ENCODE results near the gene GPN2.

GPN2 gene

DNA sequence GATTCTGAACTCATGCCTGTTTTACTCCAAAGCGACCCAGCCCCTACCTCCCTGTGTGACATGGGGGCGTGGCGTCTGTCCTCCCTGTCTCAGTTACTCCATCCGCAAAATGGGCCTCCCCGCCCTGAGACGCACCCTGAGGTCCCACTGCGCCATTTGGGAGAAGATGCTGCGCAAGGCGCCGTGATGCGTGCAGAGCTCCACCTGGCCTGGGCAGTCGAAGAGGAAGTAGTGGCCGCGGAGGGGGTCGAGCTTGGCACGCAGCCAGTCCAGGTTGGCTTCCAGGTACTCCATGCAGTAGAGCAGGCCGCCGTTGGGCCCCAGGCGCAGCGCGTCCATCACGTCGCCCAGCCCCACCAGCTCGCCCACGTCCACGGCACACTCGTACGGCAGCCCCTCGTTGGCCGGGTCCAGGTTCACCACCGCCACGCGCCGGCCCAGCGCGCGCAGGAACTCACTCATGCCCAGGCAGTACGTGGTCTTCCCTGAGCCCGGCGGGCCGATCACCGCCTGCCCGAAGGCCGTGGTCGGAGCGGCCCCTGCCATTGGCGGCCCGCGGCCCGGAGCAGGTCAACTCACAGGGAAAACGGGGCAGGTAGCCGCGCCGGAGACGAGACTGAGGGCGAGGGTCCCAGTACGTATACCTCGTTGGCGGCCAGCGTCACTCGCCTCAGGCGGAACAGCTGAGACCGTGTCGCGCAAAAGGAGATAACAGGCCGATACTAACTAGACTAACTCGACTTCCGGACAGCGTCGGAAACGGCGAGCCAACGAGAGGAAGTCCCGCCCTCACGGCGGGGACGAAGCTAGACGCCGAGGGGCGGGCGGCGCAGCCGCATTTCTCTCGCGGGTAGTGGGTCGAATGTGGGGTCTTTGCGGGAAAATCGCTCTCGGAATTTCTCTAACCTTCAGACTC, at the start of gene GPN2 (continued):
- TF ChIP-seq, protein P1, sequence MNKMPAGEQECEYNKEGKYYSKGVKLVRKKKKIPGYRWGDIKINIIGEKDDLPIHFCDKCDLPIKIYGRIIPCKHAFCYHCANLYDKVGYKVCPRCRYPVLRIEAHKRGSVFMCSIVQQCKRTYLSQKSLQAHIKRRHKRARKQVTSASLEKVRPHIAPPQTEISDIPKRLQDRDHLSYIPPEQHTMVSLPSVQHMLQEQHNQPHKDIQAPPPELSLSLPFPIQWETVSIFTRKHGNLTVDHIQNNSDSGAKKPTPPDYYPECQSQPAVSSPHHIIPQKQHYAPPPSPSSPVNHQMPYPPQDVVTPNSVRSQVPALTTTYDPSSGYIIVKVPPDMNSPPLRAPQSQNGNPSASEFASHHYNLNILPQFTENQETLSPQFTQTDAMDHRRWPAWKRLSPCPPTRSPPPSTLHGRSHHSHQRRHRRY (tag by site-specific recombination; IDR thresholded peaks at IDR 0.05): no peak
- TF ChIP-seq, protein P2, sequence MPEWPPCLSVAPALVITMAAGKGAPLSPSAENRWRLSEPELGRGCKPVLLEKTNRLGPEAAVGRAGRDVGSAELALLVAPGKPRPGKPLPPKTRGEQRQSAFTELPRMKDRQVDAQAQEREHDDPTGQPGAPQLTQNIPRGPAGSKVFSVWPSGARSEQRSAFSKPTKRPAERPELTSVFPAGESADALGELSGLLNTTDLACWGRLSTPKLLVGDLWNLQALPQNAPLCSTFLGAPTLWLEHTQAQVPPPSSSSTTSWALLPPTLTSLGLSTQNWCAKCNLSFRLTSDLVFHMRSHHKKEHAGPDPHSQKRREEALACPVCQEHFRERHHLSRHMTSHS (tag by site-specific recombination; IDR thresholded peaks at IDR 0.05): no peak
- peak; percentile 89 for TF ChIP-seq SP2 (tag by site-specific recombination; IDR thresholded peaks at IDR 0.05)
- TF ChIP-seq, protein P3, sequence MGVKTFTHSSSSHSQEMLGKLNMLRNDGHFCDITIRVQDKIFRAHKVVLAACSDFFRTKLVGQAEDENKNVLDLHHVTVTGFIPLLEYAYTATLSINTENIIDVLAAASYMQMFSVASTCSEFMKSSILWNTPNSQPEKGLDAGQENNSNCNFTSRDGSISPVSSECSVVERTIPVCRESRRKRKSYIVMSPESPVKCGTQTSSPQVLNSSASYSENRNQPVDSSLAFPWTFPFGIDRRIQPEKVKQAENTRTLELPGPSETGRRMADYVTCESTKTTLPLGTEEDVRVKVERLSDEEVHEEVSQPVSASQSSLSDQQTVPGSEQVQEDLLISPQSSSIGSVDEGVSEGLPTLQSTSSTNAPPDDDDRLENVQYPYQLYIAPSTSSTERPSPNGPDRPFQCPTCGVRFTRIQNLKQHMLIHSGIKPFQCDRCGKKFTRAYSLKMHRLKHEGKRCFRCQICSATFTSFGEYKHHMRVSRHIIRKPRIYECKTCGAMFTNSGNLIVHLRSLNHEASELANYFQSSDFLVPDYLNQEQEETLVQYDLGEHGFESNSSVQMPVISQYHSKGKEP (tag by site-specific recombination; IDR thresholded peaks at IDR 0.05): no peak
- TF ChIP-seq, protein P4, sequence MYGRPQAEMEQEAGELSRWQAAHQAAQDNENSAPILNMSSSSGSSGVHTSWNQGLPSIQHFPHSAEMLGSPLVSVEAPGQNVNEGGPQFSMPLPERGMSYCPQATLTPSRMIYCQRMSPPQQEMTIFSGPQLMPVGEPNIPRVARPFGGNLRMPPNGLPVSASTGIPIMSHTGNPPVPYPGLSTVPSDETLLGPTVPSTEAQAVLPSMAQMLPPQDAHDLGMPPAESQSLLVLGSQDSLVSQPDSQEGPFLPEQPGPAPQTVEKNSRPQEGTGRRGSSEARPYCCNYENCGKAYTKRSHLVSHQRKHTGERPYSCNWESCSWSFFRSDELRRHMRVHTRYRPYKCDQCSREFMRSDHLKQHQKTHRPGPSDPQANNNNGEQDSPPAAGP (tag by site-specific recombination; IDR thresholded peaks at IDR 0.05): no peak; the same call in 1 of the 2 replicates
- no peak for TF ChIP-seq ZNF175 (tag by site-specific recombination; IDR thresholded peaks at IDR 0.05)
- TF ChIP-seq ZNF132 (tag by site-specific recombination; IDR thresholded peaks at IDR 0.05; ENCODE audit: borderline replicate concordance): no peak
- TF ChIP-seq, protein P5, sequence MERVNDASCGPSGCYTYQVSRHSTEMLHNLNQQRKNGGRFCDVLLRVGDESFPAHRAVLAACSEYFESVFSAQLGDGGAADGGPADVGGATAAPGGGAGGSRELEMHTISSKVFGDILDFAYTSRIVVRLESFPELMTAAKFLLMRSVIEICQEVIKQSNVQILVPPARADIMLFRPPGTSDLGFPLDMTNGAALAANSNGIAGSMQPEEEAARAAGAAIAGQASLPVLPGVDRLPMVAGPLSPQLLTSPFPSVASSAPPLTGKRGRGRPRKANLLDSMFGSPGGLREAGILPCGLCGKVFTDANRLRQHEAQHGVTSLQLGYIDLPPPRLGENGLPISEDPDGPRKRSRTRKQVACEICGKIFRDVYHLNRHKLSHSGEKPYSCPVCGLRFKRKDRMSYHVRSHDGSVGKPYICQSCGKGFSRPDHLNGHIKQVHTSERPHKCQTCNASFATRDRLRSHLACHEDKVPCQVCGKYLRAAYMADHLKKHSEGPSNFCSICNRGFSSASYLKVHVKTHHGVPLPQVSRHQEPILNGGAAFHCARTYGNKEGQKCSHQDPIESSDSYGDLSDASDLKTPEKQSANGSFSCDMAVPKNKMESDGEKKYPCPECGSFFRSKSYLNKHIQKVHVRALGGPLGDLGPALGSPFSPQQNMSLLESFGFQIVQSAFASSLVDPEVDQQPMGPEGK (tag by site-specific recombination; IDR thresholded peaks at IDR 0.05): no peak
- TF ChIP-seq ZNF626 (tag by site-specific recombination; IDR thresholded peaks at IDR 0.05): no peak
- TF ChIP-seq, protein P6, sequence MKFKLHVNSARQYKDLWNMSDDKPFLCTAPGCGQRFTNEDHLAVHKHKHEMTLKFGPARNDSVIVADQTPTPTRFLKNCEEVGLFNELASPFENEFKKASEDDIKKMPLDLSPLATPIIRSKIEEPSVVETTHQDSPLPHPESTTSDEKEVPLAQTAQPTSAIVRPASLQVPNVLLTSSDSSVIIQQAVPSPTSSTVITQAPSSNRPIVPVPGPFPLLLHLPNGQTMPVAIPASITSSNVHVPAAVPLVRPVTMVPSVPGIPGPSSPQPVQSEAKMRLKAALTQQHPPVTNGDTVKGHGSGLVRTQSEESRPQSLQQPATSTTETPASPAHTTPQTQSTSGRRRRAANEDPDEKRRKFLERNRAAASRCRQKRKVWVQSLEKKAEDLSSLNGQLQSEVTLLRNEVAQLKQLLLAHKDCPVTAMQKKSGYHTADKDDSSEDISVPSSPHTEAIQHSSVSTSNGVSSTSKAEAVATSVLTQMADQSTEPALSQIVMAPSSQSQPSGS (tag by site-specific recombination; IDR thresholded peaks at IDR 0.05; ENCODE audit: low read depth): no peak
- no peak for TF ChIP-seq ZNF596 (tag by site-specific recombination; IDR thresholded peaks at IDR 0.05)
- TF ChIP-seq ZNF792 (tag by site-specific recombination; IDR thresholded peaks at IDR 0.05): 0 out of 2 replicates have a peak, but pooled peaks have one; percentile 32
- no peak for TF ChIP-seq OVOL3 (tag by site-specific recombination; IDR thresholded peaks at IDR 0.05)
- TF ChIP-seq, protein P7, sequence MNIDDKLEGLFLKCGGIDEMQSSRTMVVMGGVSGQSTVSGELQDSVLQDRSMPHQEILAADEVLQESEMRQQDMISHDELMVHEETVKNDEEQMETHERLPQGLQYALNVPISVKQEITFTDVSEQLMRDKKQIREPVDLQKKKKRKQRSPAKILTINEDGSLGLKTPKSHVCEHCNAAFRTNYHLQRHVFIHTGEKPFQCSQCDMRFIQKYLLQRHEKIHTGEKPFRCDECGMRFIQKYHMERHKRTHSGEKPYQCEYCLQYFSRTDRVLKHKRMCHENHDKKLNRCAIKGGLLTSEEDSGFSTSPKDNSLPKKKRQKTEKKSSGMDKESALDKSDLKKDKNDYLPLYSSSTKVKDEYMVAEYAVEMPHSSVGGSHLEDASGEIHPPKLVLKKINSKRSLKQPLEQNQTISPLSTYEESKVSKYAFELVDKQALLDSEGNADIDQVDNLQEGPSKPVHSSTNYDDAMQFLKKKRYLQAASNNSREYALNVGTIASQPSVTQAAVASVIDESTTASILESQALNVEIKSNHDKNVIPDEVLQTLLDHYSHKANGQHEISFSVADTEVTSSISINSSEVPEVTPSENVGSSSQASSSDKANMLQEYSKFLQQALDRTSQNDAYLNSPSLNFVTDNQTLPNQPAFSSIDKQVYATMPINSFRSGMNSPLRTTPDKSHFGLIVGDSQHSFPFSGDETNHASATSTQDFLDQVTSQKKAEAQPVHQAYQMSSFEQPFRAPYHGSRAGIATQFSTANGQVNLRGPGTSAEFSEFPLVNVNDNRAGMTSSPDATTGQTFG (tag by site-specific recombination; IDR thresholded peaks at IDR 0.05; ENCODE audit: borderline replicate concordance): no peak
- TF ChIP-seq ZNF155 (tag by site-specific recombination; IDR thresholded peaks at IDR 0.05): no peak
- TF ChIP-seq, protein P8, sequence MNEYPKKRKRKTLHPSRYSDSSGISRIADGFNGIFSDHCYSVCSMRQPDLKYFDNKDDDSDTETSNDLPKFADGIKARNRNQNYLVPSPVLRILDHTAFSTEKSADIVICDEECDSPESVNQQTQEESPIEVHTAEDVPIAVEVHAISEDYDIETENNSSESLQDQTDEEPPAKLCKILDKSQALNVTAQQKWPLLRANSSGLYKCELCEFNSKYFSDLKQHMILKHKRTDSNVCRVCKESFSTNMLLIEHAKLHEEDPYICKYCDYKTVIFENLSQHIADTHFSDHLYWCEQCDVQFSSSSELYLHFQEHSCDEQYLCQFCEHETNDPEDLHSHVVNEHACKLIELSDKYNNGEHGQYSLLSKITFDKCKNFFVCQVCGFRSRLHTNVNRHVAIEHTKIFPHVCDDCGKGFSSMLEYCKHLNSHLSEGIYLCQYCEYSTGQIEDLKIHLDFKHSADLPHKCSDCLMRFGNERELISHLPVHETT (tag by site-specific recombination; IDR thresholded peaks at IDR 0.05): no peak
- no peak for TF ChIP-seq ZNF37A (tag by site-specific recombination; IDR thresholded peaks at IDR 0.05)
- TF ChIP-seq ZNF777 (tag by site-specific recombination; IDR thresholded peaks at IDR 0.05; ENCODE audit: borderline replicate concordance): no peak
- TF ChIP-seq ZNF16 (tag by site-specific recombination; IDR thresholded peaks at IDR 0.05; ENCODE audit: low read depth): no peak
- TF ChIP-seq ZNF701 (tag by site-specific recombination; IDR thresholded peaks at IDR 0.05): no peak
- no peak for TF ChIP-seq ZNF555 (tag by site-specific recombination; conservative IDR thresholded peaks at IDR 0.05)
- TF ChIP-seq MYNN (tag by site-specific recombination; IDR thresholded peaks at IDR 0.05; ENCODE audit: borderline replicate concordance): no peak
- no peak for TF ChIP-seq GLIS1 (tag by site-specific recombination; IDR thresholded peaks at IDR 0.05)
- TF ChIP-seq ZNF416 (tag by site-specific recombination; IDR thresholded peaks at IDR 0.05): no peak
- TF ChIP-seq ZNF174 (tag by site-specific recombination; IDR thresholded peaks at IDR 0.05): no peak
- TF ChIP-seq ZNF146 (tag by site-specific recombination; IDR thresholded peaks at IDR 0.05): peak; percentile 27; the same call in 1 of the 2 replicates
- TF ChIP-seq ZNF311 (tag by site-specific recombination; IDR thresholded peaks at IDR 0.05; ENCODE audit: borderline replicate concordance): no peak

All from HEK293 (cell line).